Hepatocyte (in vitro differentiated cells): ENCODE data around the gene SYN1.

Source experiments
- CTCF ChIP-seq: fragments of 200-600 bp; sonication (generic); IDR thresholded peaks from 2 replicates; pipeline ENCODE4 v1.5.1; 2016; ENCODE audit warnings: antibody characterized with exemption, mild to moderate bottlenecking; ENCODE audit not compliant: poor library complexity
- EZH2 ChIP-seq: fragments of 200-600 bp; sonication (generic); IDR thresholded peaks from 2 replicates; pipeline ENCODE4 v1.6.1; 2016; ENCODE audit warnings: antibody characterized with exemption, mild to moderate bottlenecking, borderline replicate concordance
- EZH2phosphoT487 ChIP-seq: fragments of 200-600 bp; sonication (generic); IDR thresholded peaks from one replicate; pipeline ENCODE4 v1.6.1; 2018; ENCODE audit warnings: antibody characterized with exemption, mild to moderate bottlenecking, low read depth, moderate library complexity; ENCODE audit not compliant: unreplicated experiment, severe bottlenecking

- TF ChIP-seq CTCF (no peak), EZH2 (no peak), EZH2phosphoT487 (no peak)
Observed at GRCh38 chrX:47659421-47659726, 39.7 kb upstream of the SYN1 start.
